Measurements from ENCODE around the gene KLK3. TPM values are rescaled to one million over a fixed set of nuclear protein-coding genes. Genes with fewer than 3 reads are reported as not detected.
"Not testable (repeated sequence)": the region's sequence is repeated elsewhere in the genome, so short reads cannot be mapped to it uniquely, and the experiment has no call there.

Gene KLK3
- total RNA-seq, result not detected
- not detected for polyA plus RNA-seq

GRCh38 chr19:50854636-50855410 lies at the start of gene KLK3:
TSS of gene KLK3 (plus strand) at chr19:50854915. CDS start at chr19:50854956, 41 bp downstream.
- DNase-seq (ENCODE audit: extremely low spot score), result no peak
- Histone ChIP-seq H3K4me3 (ENCODE audit: low read depth, low read length) (no peak within 1 kb of the TSS), H3K36me3 (ENCODE audit: insufficient read depth) (no peaks in the 10 kb centered on the region), H3K27ac (ENCODE audit: low read depth) (no peak within 1 kb of the TSS), H3K4me1 (ENCODE audit: insufficient read depth) (no peaks in the 10 kb centered on the region)
- WGBS, result 56% methylated on average over 9 of the region's 9 CpGs

GRCh38 chr19:50808856-50809255 lies 45.9 kb upstream of the KLK3 start:
- 62% methylated on average over 1 of the region's 1 CpG for WGBS
- Histone ChIP-seq H3K36me3 (ENCODE audit: insufficient read depth) (no peaks in the 10 kb centered on the region), H3K4me3 (ENCODE audit: low read depth, low read length) (no peak overlapping the region), H3K4me1 (ENCODE audit: insufficient read depth) (no peaks in the 10 kb centered on the region), H3K27ac (ENCODE audit: low read depth) (no peak overlapping the region)
- no peak for DNase-seq (ENCODE audit: extremely low spot score)

GRCh38 chr19:50811622-50812238 lies 43.0 kb upstream of the KLK3 start:
- H3K36me3 ChIP-seq (ENCODE audit: insufficient read depth); H3K4me3 ChIP-seq (ENCODE audit: low read depth, low read length); H3K4me1 ChIP-seq (ENCODE audit: insufficient read depth); DNase-seq (ENCODE audit: extremely low spot score); H3K27ac ChIP-seq (ENCODE audit: low read depth): not testable (repeated sequence)
- 81% methylated on average over 3 of the region's 3 CpGs for WGBS

- no peak overlapping the region for H3K4me3 ChIP-seq (ENCODE audit: low read depth, low read length)
- H3K27ac ChIP-seq (ENCODE audit: low read depth), result no peak overlapping the region
- no peaks in the 10 kb centered on the region for H3K36me3 ChIP-seq (ENCODE audit: insufficient read depth)
- DNase-seq (ENCODE audit: extremely low spot score), result no peak
- WGBS, result 65% methylated on average over 3 of the region's 3 CpGs
- no peaks in the 10 kb centered on the region for H3K4me1 ChIP-seq (ENCODE audit: insufficient read depth)
Observed at GRCh38 chr19:50812474-50812873, 42.2 kb upstream of the KLK3 start.

GRCh38 chr19:50814883-50815282 lies 39.8 kb upstream of the KLK3 start:
- H3K27ac ChIP-seq (ENCODE audit: low read depth), result no peak overlapping the region
- H3K4me3 ChIP-seq (ENCODE audit: low read depth, low read length), result no peak overlapping the region
- WGBS, result 74% methylated on average over 5 of the region's 5 CpGs
- H3K36me3 ChIP-seq (ENCODE audit: insufficient read depth), result no peaks in the 10 kb centered on the region
- H3K4me1 ChIP-seq (ENCODE audit: insufficient read depth), result no peaks in the 10 kb centered on the region
- DNase-seq (ENCODE audit: extremely low spot score), result no peak

GRCh38 chr19:50815439-50815838 lies 39.3 kb upstream of the KLK3 start:
- WGBS, result 78% methylated on average over 1 of the region's 1 CpG
- no peaks in the 10 kb centered on the region for H3K4me1 ChIP-seq (ENCODE audit: insufficient read depth)
- H3K4me3 ChIP-seq (ENCODE audit: low read depth, low read length), result no peak overlapping the region

GRCh38 chr19:50817941-50818858 lies 36.5 kb upstream of the KLK3 start:
- Histone ChIP-seq H3K27ac (ENCODE audit: low read depth) (no peak overlapping the region), H3K4me3 (ENCODE audit: low read depth, low read length) (no peak overlapping the region), H3K36me3 (ENCODE audit: insufficient read depth) (no peaks in the 10 kb centered on the region), H3K4me1 (ENCODE audit: insufficient read depth) (no peaks in the 10 kb centered on the region)
- 6% methylated on average over 52 of the region's 52 CpGs for WGBS
- DNase-seq (ENCODE audit: extremely low spot score), result no peak

More at GRCh38 chr19:50815439-50815838, 39.3 kb upstream of the KLK3 start:
- Histone ChIP-seq H3K36me3 (ENCODE audit: insufficient read depth) (no peaks in the 10 kb centered on the region), H3K27ac (ENCODE audit: low read depth) (no peak overlapping the region)
- no peak for DNase-seq (ENCODE audit: extremely low spot score)

- H3K27ac ChIP-seq (ENCODE audit: low read depth), result no peak overlapping the region
- no peaks in the 10 kb centered on the region for H3K36me3 ChIP-seq (ENCODE audit: insufficient read depth)
- H3K4me3 ChIP-seq (ENCODE audit: low read depth, low read length), result no peak overlapping the region
- WGBS, result 70% methylated on average over 12 of the region's 12 CpGs
- no peaks in the 10 kb centered on the region for H3K4me1 ChIP-seq (ENCODE audit: insufficient read depth)
- no peak for DNase-seq (ENCODE audit: extremely low spot score)
Observed at GRCh38 chr19:50818859-50819472, 35.7 kb upstream of the KLK3 start.

GRCh38 chr19:50819636-50820035 lies 35.1 kb upstream of the KLK3 start:
- H3K36me3 ChIP-seq (ENCODE audit: insufficient read depth), result no peaks in the 10 kb centered on the region
- WGBS, result 31% methylated on average over 8 of the region's 8 CpGs
- H3K27ac ChIP-seq (ENCODE audit: low read depth), result no peak overlapping the region
- no peak for DNase-seq (ENCODE audit: extremely low spot score)
- H3K4me3 ChIP-seq (ENCODE audit: low read depth, low read length), result no peak overlapping the region
- no peaks in the 10 kb centered on the region for H3K4me1 ChIP-seq (ENCODE audit: insufficient read depth)

GRCh38 chr19:50820086-50820485 lies 34.6 kb upstream of the KLK3 start:
- Histone ChIP-seq H3K36me3 (ENCODE audit: insufficient read depth) (no peaks in the 10 kb centered on the region), H3K4me1 (ENCODE audit: insufficient read depth) (no peaks in the 10 kb centered on the region), H3K4me3 (ENCODE audit: low read depth, low read length) (no peak overlapping the region), H3K27ac (ENCODE audit: low read depth) (no peak overlapping the region)
- WGBS, result 11% methylated on average over 15 of the region's 15 CpGs
- DNase-seq (ENCODE audit: extremely low spot score), result no peak

GRCh38 chr19:50820549-50821247 lies 34.0 kb upstream of the KLK3 start:
- WGBS, result 4% methylated on average over 21 of the region's 21 CpGs
- Histone ChIP-seq H3K36me3 (ENCODE audit: insufficient read depth) (no peaks in the 10 kb centered on the region), H3K4me3 (ENCODE audit: low read depth, low read length) (no peak overlapping the region), H3K4me1 (ENCODE audit: insufficient read depth) (no peaks in the 10 kb centered on the region), H3K27ac (ENCODE audit: low read depth) (no peak overlapping the region)
- no peak for DNase-seq (ENCODE audit: extremely low spot score)

GRCh38 chr19:50821248-50821612 lies 33.5 kb upstream of the KLK3 start:
- no peak for DNase-seq (ENCODE audit: extremely low spot score)
- Histone ChIP-seq H3K27ac (ENCODE audit: low read depth) (no peak overlapping the region), H3K36me3 (ENCODE audit: insufficient read depth) (no peaks in the 10 kb centered on the region), H3K4me3 (ENCODE audit: low read depth, low read length) (no peak overlapping the region), H3K4me1 (ENCODE audit: insufficient read depth) (no peaks in the 10 kb centered on the region)
- WGBS, result 61% methylated on average over 4 of the region's 4 CpGs

GRCh38 chr19:50821622-50822021 lies 33.1 kb upstream of the KLK3 start:
- no peak for DNase-seq (ENCODE audit: extremely low spot score)
- H3K27ac ChIP-seq (ENCODE audit: low read depth), result no peak overlapping the region
- WGBS, result 60% methylated on average over 8 of the region's 8 CpGs

More at GRCh38 chr19:50821622-50822021, 33.1 kb upstream of the KLK3 start:
- H3K4me3 ChIP-seq (ENCODE audit: low read depth, low read length), result no peak overlapping the region
- H3K4me1 ChIP-seq (ENCODE audit: insufficient read depth), result no peaks in the 10 kb centered on the region
- H3K36me3 ChIP-seq (ENCODE audit: insufficient read depth), result no peaks in the 10 kb centered on the region

All from urinary bladder (tissue), 4 donors.